ENCODE measurements around the gene DLG2. TPM values are rescaled to one million over a fixed set of nuclear protein-coding genes. Genes with fewer than 3 reads are reported as not detected.

The DLG2 gene
- total and polyA plus RNA-seq, 2 of the 4 experiments (the other 2 are of a cell fraction) = 0.31 to 0.36 TPM

DNA sequence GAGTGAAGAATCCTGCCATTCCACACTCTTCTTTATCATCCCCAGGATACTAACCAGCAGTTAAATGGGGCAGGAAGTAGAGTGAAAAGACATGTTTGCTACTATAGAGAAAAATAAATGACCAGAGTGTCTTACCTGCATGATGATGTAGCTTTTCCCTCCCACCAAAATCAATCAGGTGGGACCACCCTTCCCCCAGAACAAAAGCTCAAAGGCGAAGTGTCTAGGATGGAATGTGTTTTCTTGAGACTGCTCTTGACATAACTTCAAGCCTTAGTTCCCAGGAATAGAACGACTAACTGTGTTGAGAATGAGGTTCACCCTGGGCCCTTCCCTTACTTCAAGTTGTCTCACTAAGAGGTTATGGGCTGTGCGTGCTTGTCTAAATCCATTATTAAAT is 2001.8 kb downstream of the DLG2 start:
- Histone ChIP-seq H3K9me3 (ENCODE audit: control insufficient read depth, insufficient read depth, low read length) (no peaks in the 10 kb centered on the region), H2AK9ac (replicated peaks; ENCODE audit: low read depth, low read length, poor library complexity) (no peak overlapping the region), H3K4me3 (ENCODE audit: insufficient read depth, low read depth, low read length) (no peak overlapping the region), H3K14ac (replicated peaks; ENCODE audit: low read depth, low read length) (no peak overlapping the region), H2AFZ (replicated peaks; ENCODE audit: low read length, poor library complexity) (no peak overlapping the region), H3K9ac (ENCODE audit: low read depth, low read length) (no peak overlapping the region), H2BK20ac (ENCODE audit: low read depth, low read length) (no peak overlapping the region), H4K91ac (ENCODE audit: insufficient read depth, low read depth, low read length) (no peak overlapping the region), H3K4ac (ENCODE audit: low read depth, low read length) (no peak overlapping the region), H3K27ac (ENCODE audit: insufficient read depth, low read length) (no peak overlapping the region), H4K20me1 (ENCODE audit: insufficient read depth, low read length) (no peaks in the 10 kb centered on the region), H2BK15ac (ENCODE audit: low read depth, low read length) (no peak overlapping the region), H3K4me1 (ENCODE audit: control insufficient read depth, insufficient read depth, low read length) (no peaks in the 10 kb centered on the region), H3K23ac (ENCODE audit: low read depth, low read length) (no peak overlapping the region), H4K8ac (ENCODE audit: low read depth in 2 of 2, low read length in 2 of 2) (no peak overlapping the region), H3K18ac (ENCODE audit: low read depth, low read length) (no peak overlapping the region), H2BK120ac (ENCODE audit: low read depth, low read length) (no peak overlapping the region), H4K5ac (ENCODE audit: low read depth, low read length) (no peak overlapping the region), H3K4me2 (ENCODE audit: low read depth, low read length) (no peak overlapping the region), H3K36me3 (ENCODE audit: control insufficient read depth, insufficient read depth, low read length) (no peaks in the 10 kb centered on the region), H3K9me1 (ENCODE audit: insufficient read depth, low read length) (no peaks in the 10 kb centered on the region), H3K56ac (ENCODE audit: extremely low read depth, insufficient read depth, low read length) (no peak overlapping the region), H2BK5ac (ENCODE audit: low read depth, low read length, poor library complexity, severe bottlenecking) (no peak overlapping the region), H3K79me1 (ENCODE audit: low read depth in 1 of 2, low read length in 2 of 2) (no peaks in the 10 kb centered on the region), H3K27me3 (ENCODE audit: control insufficient read depth, insufficient read depth, low read length) (no peaks in the 10 kb centered on the region), H2AK5ac (ENCODE audit: low read depth, low read length) (no peak overlapping the region)
- in situ Hi-C loops (cut with MboI; ENCODE audit: low sequenced_read_pairs) = no loop called here
- ChIA-PET CTCF (no interaction called here), POLR2A (ENCODE audit: unreplicated experiment) (no interaction called here)
- intact Hi-C loops (cut with micrococcal nuclease) = no loop called here
- WGBS, 2 experiments (ENCODE audit: extremely low coverage in 2 of 2, insufficient read length in 1 of 2) = no CpG with 5 or more reads among the region's 3 CpGs
- TF ChIP-seq, protein P1, sequence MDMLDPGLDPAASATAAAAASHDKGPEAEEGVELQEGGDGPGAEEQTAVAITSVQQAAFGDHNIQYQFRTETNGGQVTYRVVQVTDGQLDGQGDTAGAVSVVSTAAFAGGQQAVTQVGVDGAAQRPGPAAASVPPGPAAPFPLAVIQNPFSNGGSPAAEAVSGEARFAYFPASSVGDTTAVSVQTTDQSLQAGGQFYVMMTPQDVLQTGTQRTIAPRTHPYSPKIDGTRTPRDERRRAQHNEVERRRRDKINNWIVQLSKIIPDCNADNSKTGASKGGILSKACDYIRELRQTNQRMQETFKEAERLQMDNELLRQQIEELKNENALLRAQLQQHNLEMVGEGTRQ (IDR thresholded peaks at IDR 0.05; ENCODE audit: low read depth, low read length) = no peak
- TF ChIP-seq MXI1 (IDR thresholded peaks at IDR 0.05; ENCODE audit: borderline replicate concordance, low read depth, low read length) (no peak), MAZ (IDR thresholded peaks at IDR 0.05; ENCODE audit: borderline replicate concordance, low read depth, low read length) (no peak), CHD1 (IDR thresholded peaks at IDR 0.05; ENCODE audit: low read depth, low read length) (no peak), CEBPB (IDR thresholded peaks at IDR 0.05; ENCODE audit: low read depth, low read length) (no peak), POLR2A (IDR thresholded peaks at IDR 0.05; ENCODE audit: low read depth, low read length) (no peak), FOS (IDR thresholded peaks at IDR 0.05; ENCODE audit: low read depth, low read length) (no peak), MAFK (IDR thresholded peaks at IDR 0.05; ENCODE audit: low read depth, low read length) (no peak), RAD21 (IDR thresholded peaks at IDR 0.05; ENCODE audit: low read length) (no peak), NFE2L2 (IDR thresholded peaks at IDR 0.05; ENCODE audit: low read depth, low read length) (no peak), RFX5 (IDR thresholded peaks at IDR 0.05; ENCODE audit: low read depth, low read length) (no peak), BHLHE40 (IDR thresholded peaks at IDR 0.05; ENCODE audit: low read depth, low read length) (no peak), RCOR1 (IDR thresholded peaks at IDR 0.05; ENCODE audit: insufficient replicate concordance, low read length) (no peak)
- TF ChIP-seq, protein P2, sequence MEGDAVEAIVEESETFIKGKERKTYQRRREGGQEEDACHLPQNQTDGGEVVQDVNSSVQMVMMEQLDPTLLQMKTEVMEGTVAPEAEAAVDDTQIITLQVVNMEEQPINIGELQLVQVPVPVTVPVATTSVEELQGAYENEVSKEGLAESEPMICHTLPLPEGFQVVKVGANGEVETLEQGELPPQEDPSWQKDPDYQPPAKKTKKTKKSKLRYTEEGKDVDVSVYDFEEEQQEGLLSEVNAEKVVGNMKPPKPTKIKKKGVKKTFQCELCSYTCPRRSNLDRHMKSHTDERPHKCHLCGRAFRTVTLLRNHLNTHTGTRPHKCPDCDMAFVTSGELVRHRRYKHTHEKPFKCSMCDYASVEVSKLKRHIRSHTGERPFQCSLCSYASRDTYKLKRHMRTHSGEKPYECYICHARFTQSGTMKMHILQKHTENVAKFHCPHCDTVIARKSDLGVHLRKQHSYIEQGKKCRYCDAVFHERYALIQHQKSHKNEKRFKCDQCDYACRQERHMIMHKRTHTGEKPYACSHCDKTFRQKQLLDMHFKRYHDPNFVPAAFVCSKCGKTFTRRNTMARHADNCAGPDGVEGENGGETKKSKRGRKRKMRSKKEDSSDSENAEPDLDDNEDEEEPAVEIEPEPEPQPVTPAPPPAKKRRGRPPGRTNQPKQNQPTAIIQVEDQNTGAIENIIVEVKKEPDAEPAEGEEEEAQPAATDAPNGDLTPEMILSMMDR (conservative IDR thresholded peaks at IDR 0.05; ENCODE audit: low read depth, low read length) = no peak
- TF ChIP-seq, protein P3, sequence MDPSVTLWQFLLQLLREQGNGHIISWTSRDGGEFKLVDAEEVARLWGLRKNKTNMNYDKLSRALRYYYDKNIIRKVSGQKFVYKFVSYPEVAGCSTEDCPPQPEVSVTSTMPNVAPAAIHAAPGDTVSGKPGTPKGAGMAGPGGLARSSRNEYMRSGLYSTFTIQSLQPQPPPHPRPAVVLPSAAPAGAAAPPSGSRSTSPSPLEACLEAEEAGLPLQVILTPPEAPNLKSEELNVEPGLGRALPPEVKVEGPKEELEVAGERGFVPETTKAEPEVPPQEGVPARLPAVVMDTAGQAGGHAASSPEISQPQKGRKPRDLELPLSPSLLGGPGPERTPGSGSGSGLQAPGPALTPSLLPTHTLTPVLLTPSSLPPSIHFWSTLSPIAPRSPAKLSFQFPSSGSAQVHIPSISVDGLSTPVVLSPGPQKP (IDR thresholded peaks at IDR 0.05; ENCODE audit: borderline replicate concordance, low read depth, low read length) = no peak
- no TSS peak for BruUV-seq (replicated peaks)
- DNase-seq (no peak), ATAC-seq (ENCODE audit: low read depth) (no peak)
- dilution Hi-C loops (cut with HindIII; ENCODE audit: low sequenced_read_pairs, unreplicated experiment) = no loop called here

Data from IMR-90 (cell line).